Activated T-helper 1 cell treated with anti-CD3 and anti-CD28 coated beads, Interleukin-12 subunit alpha, Interleukin-12 subunit beta, Interleukin-2, Interleukin-4 antibody, amounts not matched to agents 30 ng/mL and 10 ng/mL and 1 ng/mL, durations not matched to agents 14 hours and 24 hours and 36 hours (primary cell): Measurements from ENCODE around the gene UAP1L1. TPM values are rescaled to one million over a fixed set of nuclear protein-coding genes. Genes with fewer than 3 reads are reported as not detected.
"Not testable (repeated sequence)": the region's sequence is repeated elsewhere in the genome, so short reads cannot be mapped to it uniquely, and the experiment has no call there.

Experiments used
- DNase-seq: peaks from one replicate; pipeline ENCODE4 v3.0.0; 2021; ENCODE audit warnings: low spot score
- H3K27ac Mint-ChIP-seq: one replicate; pipeline ENCODE4 v1.8.0; 2021; ENCODE audit warnings: mild to moderate bottlenecking, mixed read lengths
- H3K27me3 Mint-ChIP-seq: one replicate; pipeline ENCODE4 v1.8.0; 2022; ENCODE audit warnings: mild to moderate bottlenecking, moderate library complexity, mixed read lengths; ENCODE audit not compliant: insufficient read depth
- H3K36me3 Mint-ChIP-seq: one replicate; pipeline ENCODE4 v1.8.0; 2021; ENCODE audit warnings: low read depth, mixed read lengths
- H3K4me1 Mint-ChIP-seq: one replicate; pipeline ENCODE4 v1.8.0; 2021; ENCODE audit warnings: low read depth, mixed read lengths
- H3K4me3 Mint-ChIP-seq: one replicate; pipeline ENCODE4 v1.8.0; 2021; ENCODE audit warnings: mild to moderate bottlenecking, moderate library complexity, mixed read lengths
- H3K9me3 Mint-ChIP-seq: one replicate; pipeline ENCODE4 v1.8.0; 2021; ENCODE audit warnings: mixed read lengths
- intact Hi-C: fragments of 100-400 bp; cut with micrococcal nuclease; formaldehyde crosslinking; loops from one replicate; pipeline ENCODE4 v1.15.1; 2024
- total RNA-seq: library from RNA; stranded (reverse); gene quantifications from 2 replicates; pipeline ENCODE4 v1.2.3, GENCODE V29; 2022

Gene UAP1L1, protein sequence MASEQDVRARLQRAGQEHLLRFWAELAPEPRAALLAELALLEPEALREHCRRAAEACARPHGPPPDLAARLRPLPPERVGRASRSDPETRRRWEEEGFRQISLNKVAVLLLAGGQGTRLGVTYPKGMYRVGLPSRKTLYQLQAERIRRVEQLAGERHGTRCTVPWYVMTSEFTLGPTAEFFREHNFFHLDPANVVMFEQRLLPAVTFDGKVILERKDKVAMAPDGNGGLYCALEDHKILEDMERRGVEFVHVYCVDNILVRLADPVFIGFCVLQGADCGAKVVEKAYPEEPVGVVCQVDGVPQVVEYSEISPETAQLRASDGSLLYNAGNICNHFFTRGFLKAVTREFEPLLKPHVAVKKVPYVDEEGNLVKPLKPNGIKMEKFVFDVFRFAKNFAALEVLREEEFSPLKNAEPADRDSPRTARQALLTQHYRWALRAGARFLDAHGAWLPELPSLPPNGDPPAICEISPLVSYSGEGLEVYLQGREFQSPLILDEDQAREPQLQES
- total RNA-seq = 13.9 and 14.9 TPM in 2 replicates

GRCh38 chr9:137077010-137077747, at the start of gene UAP1L1:
Gene UAP1L1, plus strand, starts transcription at chr9:137077517. Its CDS starts 16 bp downstream, at chr9:137077533.
- Mint-ChIP-seq H3K9me3 (no peaks in the 10 kb centered on the region), H3K27ac (no peak within 1 kb of the TSS), H3K4me3 (peak within 1 kb of the TSS; percentile 74), H3K4me1 (no peaks in the 10 kb centered on the region), H3K27me3 (peaks cover 2% of the 10 kb centered on the region), H3K36me3 (peaks cover 3% of the 10 kb centered on the region)
- intact Hi-C loops = loop anchor here (1.0 kb wide), 1 partner anchor 9 kb away; the partner anchor contains the start of gene MAN1B1
- DNase-seq = peak; percentile 62

DNA sequence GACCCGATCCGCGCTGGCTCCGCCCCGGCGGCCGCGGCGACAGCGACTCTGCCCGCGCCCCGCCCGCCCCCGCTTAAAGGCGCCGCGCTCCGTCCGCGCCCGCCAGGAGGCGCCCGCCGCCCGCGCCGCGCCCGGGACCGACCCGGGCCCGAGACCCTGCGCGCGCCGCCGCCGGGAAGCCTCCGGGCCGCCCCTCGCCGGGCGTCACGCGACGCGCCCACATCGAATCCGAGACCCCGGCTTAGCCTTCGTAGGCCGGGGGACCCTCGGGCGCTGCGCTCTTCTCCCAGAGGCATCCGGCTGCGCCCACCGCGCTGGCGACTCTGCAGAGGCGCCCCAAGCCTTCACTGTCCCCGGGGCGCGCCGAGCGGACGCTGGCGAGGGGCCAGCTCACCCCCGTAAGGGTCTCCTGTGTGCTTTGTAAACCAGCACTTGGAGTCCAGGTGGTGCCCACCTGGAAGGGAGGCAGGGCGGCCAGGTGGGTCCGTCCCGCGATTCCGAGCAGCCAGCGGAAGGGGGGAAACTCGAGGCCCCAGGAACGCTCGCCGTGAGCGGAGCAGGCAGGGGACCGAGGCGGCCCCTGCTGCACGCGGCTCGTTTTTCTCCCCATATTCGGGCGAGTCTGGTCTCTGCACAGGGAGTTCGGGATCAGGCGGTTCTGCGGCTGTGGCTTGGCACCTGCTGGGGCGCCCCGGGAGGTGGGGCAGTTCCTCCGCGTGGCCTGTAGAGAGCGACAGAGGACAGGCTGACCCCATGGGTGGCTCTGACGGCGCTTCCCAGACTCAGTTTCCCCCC, 48.9 kb upstream of the UAP1L1 start:
- H3K27ac Mint-ChIP-seq = peak overlapping the region; percentile 58
- intact Hi-C loops = loop anchor here (1.0 to 10.0 kb wide), 6 partner anchors 18 to 544 kb away; partner anchors contain the start of genes C8G, NPDC1, RNF208 and SEC16A
- DNase-seq = peak; percentile 69
- peaks cover 25% of the 10 kb centered on the region for H3K4me1 Mint-ChIP-seq
- H3K4me3 Mint-ChIP-seq = peak overlapping the region; percentile 80
- no peaks in the 10 kb centered on the region for H3K27me3 Mint-ChIP-seq
- H3K9me3 Mint-ChIP-seq = no peaks in the 10 kb centered on the region
- no peaks in the 10 kb centered on the region for H3K36me3 Mint-ChIP-seq

DNA sequence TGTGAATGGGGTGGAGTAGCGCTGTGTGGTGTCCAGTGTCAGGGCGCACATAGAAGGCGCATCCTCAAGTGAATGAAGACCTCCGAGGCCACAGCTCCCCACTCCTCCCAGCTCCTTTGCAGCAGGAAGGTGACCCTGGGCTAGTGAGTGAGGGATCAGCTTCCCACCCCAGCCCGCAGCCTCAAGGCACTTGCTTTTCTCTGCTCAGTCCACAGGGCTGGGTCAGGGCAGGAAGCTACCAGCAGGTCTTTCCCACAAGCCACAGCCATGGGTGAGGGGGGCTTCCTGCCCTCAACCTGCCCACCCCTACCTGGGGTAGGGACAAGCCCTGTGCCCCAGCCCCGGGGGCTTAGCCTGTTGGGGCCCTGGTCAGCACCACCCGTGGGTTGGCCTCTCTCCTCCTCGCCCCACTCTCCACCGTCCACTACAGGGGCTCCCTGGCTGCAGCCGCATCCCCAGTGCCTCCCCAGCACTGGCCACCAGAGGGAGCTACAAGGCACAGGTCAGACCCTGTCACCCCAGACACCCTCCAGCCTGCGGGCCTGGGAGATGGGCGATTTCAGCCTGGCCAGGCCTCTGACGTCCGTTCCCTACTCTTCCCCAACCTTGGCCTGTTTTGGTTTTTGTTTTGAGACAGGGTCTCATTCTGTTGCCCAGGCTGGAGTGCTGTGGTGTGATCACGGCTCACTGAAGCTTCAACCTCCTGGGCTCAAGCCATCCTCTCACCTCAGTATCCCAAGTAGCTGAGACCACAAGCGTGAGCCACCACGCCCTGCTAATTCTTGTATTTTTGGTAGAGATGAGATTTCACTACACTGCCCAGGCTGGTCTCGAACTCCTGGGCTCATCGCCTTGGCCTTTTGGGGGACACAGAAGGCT, 48.0 kb upstream of the UAP1L1 start:
- Mint-ChIP-seq H3K4me1 (peaks cover 30% of the 10 kb centered on the region), H3K4me3 (peak overlapping the region; percentile 80), H3K9me3 (no peaks in the 10 kb centered on the region), H3K27me3 (no peaks in the 10 kb centered on the region), H3K27ac (peak overlapping the region; percentile 67), H3K36me3 (no peaks in the 10 kb centered on the region)
- DNase-seq = peak; percentile 63
- intact Hi-C loops = loop anchor here (1.0 to 10.0 kb wide), 6 partner anchors 17 to 544 kb away; partner anchors contain the start of genes C8G, NPDC1, RNF208 and SEC16A

- intact Hi-C loops = no loop called here
- DNase-seq = no peak
- H3K9me3 Mint-ChIP-seq = no peaks in the 10 kb centered on the region
- H3K4me3 Mint-ChIP-seq = no peak overlapping the region
- H3K27ac Mint-ChIP-seq = no peak overlapping the region
- H3K36me3 Mint-ChIP-seq = no peaks in the 10 kb centered on the region
- no peaks in the 10 kb centered on the region for H3K27me3 Mint-ChIP-seq
- H3K4me1 Mint-ChIP-seq = peaks cover 37% of the 10 kb centered on the region
Measured at GRCh38 chr9:137030006-137030405, 47.3 kb upstream of the UAP1L1 start.

GRCh38 chr9:137030538-137031527, 46.5 kb upstream of the UAP1L1 start:
- H3K27ac Mint-ChIP-seq = no peak overlapping the region
- peak overlapping the region; percentile 60 for H3K4me3 Mint-ChIP-seq
- no peaks in the 10 kb centered on the region for H3K27me3 Mint-ChIP-seq
- intact Hi-C loops = no loop called here
- no peaks in the 10 kb centered on the region for H3K9me3 Mint-ChIP-seq
- no peaks in the 10 kb centered on the region for H3K36me3 Mint-ChIP-seq
- no peak for DNase-seq
- H3K4me1 Mint-ChIP-seq = peaks cover 41% of the 10 kb centered on the region

- no peak for DNase-seq
- H3K4me1 Mint-ChIP-seq = peaks cover 41% of the 10 kb centered on the region
- H3K9me3 Mint-ChIP-seq = no peaks in the 10 kb centered on the region
- H3K27ac Mint-ChIP-seq = no peak within 1 kb of the TSS
- H3K27me3 Mint-ChIP-seq = no peaks in the 10 kb centered on the region
- H3K4me3 Mint-ChIP-seq = peak within 1 kb of the TSS; percentile 60
- H3K36me3 Mint-ChIP-seq = no peaks in the 10 kb centered on the region
- intact Hi-C loops = no loop called here
Measured at GRCh38 chr9:137031904-137032640, 45.2 kb upstream of the UAP1L1 start, which contains the start of gene FUT7. Gene FUT7, minus strand, starts transcription at chr9:137032088. Its CDS starts 97 bp downstream, at chr9:137031991.

DNA sequence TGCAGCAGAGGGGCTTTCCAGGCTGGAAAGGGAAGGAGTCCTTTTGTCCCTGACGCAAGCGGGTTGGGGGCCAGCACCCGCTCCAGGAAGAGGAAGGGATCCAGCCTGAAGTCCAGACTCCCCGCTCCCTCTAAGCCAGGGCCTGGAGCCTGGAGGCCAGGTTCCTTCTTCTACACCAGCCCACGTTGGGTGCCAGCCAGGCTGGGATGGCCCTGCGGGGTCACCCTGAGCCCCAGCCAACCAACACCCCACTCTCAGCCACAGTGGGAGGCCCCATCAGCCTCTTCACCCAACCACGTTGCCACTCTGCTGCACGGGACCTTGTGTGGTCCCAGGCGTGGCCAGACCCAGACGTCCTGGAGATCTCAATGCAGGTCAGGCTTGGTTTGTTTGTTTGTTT, 44.5 kb upstream of the UAP1L1 start:
- DNase-seq = no peak
- Mint-ChIP-seq H3K36me3 (no peaks in the 10 kb centered on the region), H3K4me1 (peaks cover 41% of the 10 kb centered on the region), H3K27ac (no peak overlapping the region), H3K27me3 (no peaks in the 10 kb centered on the region), H3K9me3 (no peaks in the 10 kb centered on the region), H3K4me3 (no peak overlapping the region)
- intact Hi-C loops = no loop called here

- intact Hi-C loops, DNase-seq, H3K36me3 Mint-ChIP-seq, H3K27ac Mint-ChIP-seq, H3K9me3 Mint-ChIP-seq, H3K4me3 Mint-ChIP-seq, H3K27me3 Mint-ChIP-seq: not testable (repeated sequence)
- H3K4me1 Mint-ChIP-seq = peaks cover 41% of the 10 kb centered on the region
Measured at GRCh38 chr9:137033481-137033880, 43.8 kb upstream of the UAP1L1 start.

- peaks cover 36% of the 10 kb centered on the region for H3K4me1 Mint-ChIP-seq
- intact Hi-C loops = loop anchor here (2.0 kb wide), 3 partner anchors 33 to 191 kb away; partner anchors contain the start of genes AJM1 and PAXX
- no peak for DNase-seq
- H3K27me3 Mint-ChIP-seq = no peaks in the 10 kb centered on the region
- peak overlapping the region; percentile 87 for H3K27ac Mint-ChIP-seq
- peaks cover 2% of the 10 kb centered on the region for H3K36me3 Mint-ChIP-seq
- no peaks in the 10 kb centered on the region for H3K9me3 Mint-ChIP-seq
- peak overlapping the region; percentile 67 for H3K4me3 Mint-ChIP-seq
Measured at GRCh38 chr9:137034039-137034708, 43.1 kb upstream of the UAP1L1 start.
